IMR-90 (cell line): ENCODE results near the gene KRTAP10-11. TPM values are rescaled to one million over a fixed set of nuclear protein-coding genes. Genes with fewer than 3 reads are reported as not detected.

Source experiments
- ATAC-seq: fragments of 200-7000 bp; cut with Tn5 transposase; 2 replicates; pipeline ENCODE4 v1.9.1; 2020; ENCODE audit warnings: low read depth, mild to moderate bottlenecking, moderate library complexity
- BruUV-seq: library from RNA; stranded (reverse); fragments of 400-500 nt; replicated peaks from 2 replicates; lab custom pipeline; 2021; lab: Mats Ljungman, UMichigan
- CTCF ChIA-PET: fragments of 300-600 bp; formaldehyde crosslinking; extraction: SDS; loops from one replicate; lab custom pipeline; 2021; ENCODE audit warnings: antibody characterized with exemption; lab: Yijun Ruan, JAX
- POLR2A ChIA-PET: fragments of 300-600 bp; sonication (Branson Sonifier 250); formaldehyde crosslinking; loops from one replicate; lab custom pipeline; 2022; ENCODE audit warnings: antibody characterized with exemption; ENCODE audit not compliant: unreplicated experiment; lab: Charles Lee
- DNase-seq: peaks from one replicate; pipeline ENCODE4 v3.0.0; 2013
- H2AFZ ChIP-seq: replicated peaks from 2 replicates; pipeline ENCODE3; 2013; ENCODE audit warnings: low read length, mild to moderate bottlenecking; ENCODE audit not compliant: poor library complexity
- H2AK5ac ChIP-seq: 2 replicates; pipeline ENCODE4 v1.6.1; 2013; ENCODE audit warnings: low read depth, low read length, inconsistent platforms
- H2AK9ac ChIP-seq: replicated peaks from 2 replicates; pipeline ENCODE3; 2013; ENCODE audit warnings: mild to moderate bottlenecking, low read depth, low read length, moderate library complexity; ENCODE audit not compliant: poor library complexity
- H2BK120ac ChIP-seq: 2 replicates; pipeline ENCODE4 v1.6.1; 2013; ENCODE audit warnings: low read depth, low read length, inconsistent platforms
- H2BK15ac ChIP-seq: 3 replicates; pipeline ENCODE4 v1.6.1; 2013; ENCODE audit warnings: low read depth, low read length, inconsistent platforms
- H2BK20ac ChIP-seq: 2 replicates; pipeline ENCODE4 v1.6.1; 2013; ENCODE audit warnings: low read depth, mild to moderate bottlenecking, inconsistent platforms, low read length, moderate library complexity
- H2BK5ac ChIP-seq: 2 replicates; pipeline ENCODE4 v1.6.1; 2013; ENCODE audit warnings: mild to moderate bottlenecking, low read depth, low read length, inconsistent platforms; ENCODE audit not compliant: poor library complexity, severe bottlenecking
- H3K14ac ChIP-seq: replicated peaks from 2 replicates; pipeline ENCODE4 v1.6.1; 2013; ENCODE audit warnings: low read depth, low read length, inconsistent platforms
- H3K18ac ChIP-seq: 2 replicates; pipeline ENCODE4 v1.6.1; 2013; ENCODE audit warnings: low read depth, low read length, control low read depth
- H3K23ac ChIP-seq: 2 replicates; pipeline ENCODE4 v1.6.1; 2013; ENCODE audit warnings: low read depth, low read length, inconsistent platforms
- H3K27ac ChIP-seq: 2 replicates; pipeline ENCODE4 v1.5.1; 2013; ENCODE audit warnings: mild to moderate bottlenecking, control low read depth, low read length; ENCODE audit not compliant: insufficient read depth
- H3K27me3 ChIP-seq: 2 replicates; pipeline ENCODE4 v1.6.1; 2013; ENCODE audit warnings: low read length; ENCODE audit not compliant: control insufficient read depth, insufficient read depth
- H3K36me3 ChIP-seq: 2 replicates; pipeline ENCODE4 v1.6.1; 2013; ENCODE audit warnings: low read length, mixed read lengths; ENCODE audit not compliant: control insufficient read depth, insufficient read depth
- H3K4ac ChIP-seq: 2 replicates; pipeline ENCODE4 v1.6.1; 2013; ENCODE audit warnings: low read depth, low read length, inconsistent platforms
- H3K4me1 ChIP-seq: 2 replicates; pipeline ENCODE4 v1.6.1; 2013; ENCODE audit warnings: low read length, mixed read lengths; ENCODE audit not compliant: control insufficient read depth, insufficient read depth
- H3K4me2 ChIP-seq: 2 replicates; pipeline ENCODE4 v1.6.1; 2013; ENCODE audit warnings: low read depth, mild to moderate bottlenecking, control low read depth, low read length, moderate library complexity
- H3K4me3 ChIP-seq: 2 replicates; pipeline ENCODE4 v1.5.1; 2013; ENCODE audit warnings: low read depth, mild to moderate bottlenecking, control low read depth, low read length, moderate library complexity; ENCODE audit not compliant: insufficient read depth
- H3K56ac ChIP-seq: 2 replicates; pipeline ENCODE4 v1.6.1; 2013; ENCODE audit warnings: low read length, inconsistent platforms; ENCODE audit not compliant: insufficient read depth; ENCODE audit errors: extremely low read depth
- H3K79me1 ChIP-seq, 2 experiments: 2 replicates each; pipeline ENCODE4 v1.6.1; 2013; ENCODE audit warnings: low read length in 2 of 2, inconsistent platforms in 1 of 2, low read depth in 1 of 2
- H3K9ac ChIP-seq: 2 replicates; pipeline ENCODE4 v1.6.1; 2013; ENCODE audit warnings: low read depth, low read length, control low read depth
- H3K9me1 ChIP-seq: 2 replicates; pipeline ENCODE4 v1.6.1; 2013; ENCODE audit warnings: low read length, inconsistent platforms; ENCODE audit not compliant: insufficient read depth
- H3K9me3 ChIP-seq: 2 replicates; pipeline ENCODE4 v1.6.1; 2013; ENCODE audit warnings: low read length; ENCODE audit not compliant: control insufficient read depth, insufficient read depth
- H4K20me1 ChIP-seq: 2 replicates; pipeline ENCODE4 v1.6.1; 2013; ENCODE audit warnings: low read length, inconsistent platforms; ENCODE audit not compliant: insufficient read depth
- H4K5ac ChIP-seq: 2 replicates; pipeline ENCODE4 v1.6.1; 2013; ENCODE audit warnings: mild to moderate bottlenecking, low read depth, low read length, control low read depth
- H4K8ac ChIP-seq, 2 experiments: 2 replicates each; pipeline ENCODE4 v1.6.1; 2013; ENCODE audit warnings: low read depth in 2 of 2, low read length in 2 of 2, control low read depth in 1 of 2, inconsistent platforms in 1 of 2
- H4K91ac ChIP-seq: 2 replicates; pipeline ENCODE4 v1.6.1; 2013; ENCODE audit warnings: low read depth, low read length, inconsistent platforms; ENCODE audit not compliant: insufficient read depth
- BHLHE40 ChIP-seq: fragments of 150-350 bp; IDR thresholded peaks from 2 replicates; pipeline ENCODE4 v1.6.1; 2016; ENCODE audit warnings: mild to moderate bottlenecking, low read depth, low read length
- CEBPB ChIP-seq: IDR thresholded peaks from 2 replicates; pipeline ENCODE4 v1.6.1; 2012; ENCODE audit warnings: low read depth, low read length, improper control_type of control experiment
- CHD1 ChIP-seq: IDR thresholded peaks from 2 replicates; pipeline ENCODE4 v1.6.1; 2012; ENCODE audit warnings: low read depth, low read length, improper control_type of control experiment
- CTCF ChIP-seq: conservative IDR thresholded peaks from 2 replicates; pipeline ENCODE4 v1.5.1; 2012; ENCODE audit warnings: mild to moderate bottlenecking, low read depth, low read length, improper control_type of control experiment
- ELK1 ChIP-seq: fragments of 150-350 bp; IDR thresholded peaks from 2 replicates; pipeline ENCODE4 v1.6.1; 2016; ENCODE audit warnings: low read depth, mild to moderate bottlenecking, low read length, moderate library complexity, borderline replicate concordance
- FOS ChIP-seq: fragments of 150-350 bp; IDR thresholded peaks from 2 replicates; pipeline ENCODE4 v1.6.1; 2016; ENCODE audit warnings: low read depth, low read length
- MAFK ChIP-seq: IDR thresholded peaks from 2 replicates; pipeline ENCODE4 v1.6.1; 2012; ENCODE audit warnings: low read depth, low read length, improper control_type of control experiment
- MAZ ChIP-seq: IDR thresholded peaks from 2 replicates; pipeline ENCODE4 v1.6.1; 2012; ENCODE audit warnings: low read depth, mild to moderate bottlenecking, low read length, improper control_type of control experiment, moderate library complexity, borderline replicate concordance
- MXI1 ChIP-seq: IDR thresholded peaks from 2 replicates; pipeline ENCODE4 v1.6.1; 2012; ENCODE audit warnings: low read depth, mild to moderate bottlenecking, low read length, moderate library complexity, borderline replicate concordance
- NFE2L2 ChIP-seq: fragments of 150-350 bp; IDR thresholded peaks from 2 replicates; pipeline ENCODE4 v1.6.1; 2016; ENCODE audit warnings: low read depth, mild to moderate bottlenecking, low read length
- POLR2A ChIP-seq: IDR thresholded peaks from 2 replicates; pipeline ENCODE4 v1.6.1; 2012; ENCODE audit warnings: mild to moderate bottlenecking, low read depth, low read length
- RAD21 ChIP-seq: IDR thresholded peaks from 2 replicates; pipeline ENCODE4 v1.6.1; 2012; ENCODE audit warnings: low read length, improper control_type of control experiment
- RCOR1 ChIP-seq: IDR thresholded peaks from 2 replicates; pipeline ENCODE4 v1.6.1; 2012; ENCODE audit warnings: mild to moderate bottlenecking, low read length, improper control_type of control experiment; ENCODE audit not compliant: insufficient replicate concordance
- SMC3 ChIP-seq: fragments of 150-350 bp; IDR thresholded peaks from 2 replicates; pipeline ENCODE4 v1.6.1; 2016; ENCODE audit warnings: low read depth, mild to moderate bottlenecking, antibody characterized with exemption, low read length, moderate library complexity
- WGBS, 2 experiments: methylation state at CpG; one replicate each; pipeline versions ENCODE4 v1.1.5 to v1.1.7; 2013; ENCODE audit warnings: missing lambda C conversion rate in 2 of 2; ENCODE audit not compliant: insufficient read length in 1 of 2; ENCODE audit errors: extremely low coverage in 2 of 2; 5-methylcytosine and 5-hydroxymethylcytosine counted together
- dilution Hi-C: fragments of 300-500 bp; cut with HindIII; formaldehyde crosslinking; loops from one replicate; pipeline ENCODE4 v1.14.3; 2018; ENCODE audit warnings: low sequenced_read_pairs; ENCODE audit not compliant: unreplicated experiment
- in situ Hi-C: fragments of 300-500 bp; cut with MboI; formaldehyde crosslinking; loops from 3 replicates; pipeline ENCODE4 v1.14.3; 2019; ENCODE audit warnings: low sequenced_read_pairs, inconsistent platforms, mixed read lengths
- intact Hi-C: fragments of 100-400 bp; cut with micrococcal nuclease; formaldehyde crosslinking; loops from 2 replicates; pipeline ENCODE4 v1.10.0; 2022
- polyA plus RNA-seq, 3 experiments: library from polyadenylated mRNA; depleted of rRNA; stranded (reverse); fragments of >200 nt; gene quantifications; 2 replicates each; pipeline ENCODE4 v1.2.3, GENCODE V29; 2012; ENCODE audit warnings: low replicate concordance in 1 of 3
- total RNA-seq: library from RNA; depleted of rRNA; stranded (reverse); fragments of >200 nt; gene quantifications from 2 replicates; pipeline ENCODE4 v1.2.3, GENCODE V29; 2012
- TF ChIP-seq, protein P1 (sequence below): fragments of 150-350 bp; IDR thresholded peaks from 2 replicates; pipeline ENCODE4 v1.6.1; 2017; ENCODE audit warnings: mild to moderate bottlenecking, antibody characterized with exemption, low read length, low read depth

KRTAP10-11 gene
- total and polyA plus RNA-seq, 2 of the 4 experiments (the other 2 are of a cell fraction), result not detected

DNA sequence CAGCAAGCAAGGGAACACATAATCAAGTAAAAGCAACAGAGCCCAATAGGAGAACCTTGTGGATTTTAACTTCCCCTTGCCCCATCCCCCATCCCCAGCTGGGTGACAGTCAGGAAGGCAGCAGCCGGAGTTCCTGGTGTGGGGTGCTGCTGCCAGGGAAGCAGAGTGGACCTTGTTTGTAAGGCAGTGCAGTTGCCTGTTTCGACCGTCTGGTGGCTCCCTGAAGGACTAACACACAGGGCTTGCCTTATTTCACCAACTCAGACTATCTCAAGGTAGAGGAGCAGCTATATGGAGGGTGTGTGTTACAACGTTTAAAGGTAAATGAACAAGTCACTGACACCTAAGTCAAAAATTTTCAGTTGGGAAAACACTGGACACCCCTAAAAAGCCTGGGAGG is 27.7 kb upstream of the KRTAP10-11 start:
- no peak overlapping the region for H2AFZ ChIP-seq
- H4K91ac ChIP-seq, result no peak overlapping the region
- no peak overlapping the region for H2BK15ac ChIP-seq
- no peak overlapping the region for H4K5ac ChIP-seq
- H2AK5ac ChIP-seq, result no peak overlapping the region
- H3K9me3 ChIP-seq, result peaks cover 3% of the 10 kb centered on the region; the same call in 1 of the 2 replicates
- no peak overlapping the region for H3K9ac ChIP-seq
- H4K8ac ChIP-seq, result no peak overlapping the region
- H3K4me2 ChIP-seq, result no peak overlapping the region
- H3K56ac ChIP-seq, result no peak overlapping the region
- H2BK20ac ChIP-seq, result no peak overlapping the region
- intact Hi-C loops (loop anchor here (1.0 kb wide), 1 partner anchor 175 kb away; no protein-coding TSS in a partner anchor), dilution Hi-C loops (no loop called here), in situ Hi-C loops (no loop called here)
- H3K27ac ChIP-seq, result no peak overlapping the region
- H2BK120ac ChIP-seq, result no peak overlapping the region
- DNase-seq (peak; percentile 14), ATAC-seq (peak; percentile 72)
- H3K9me1 ChIP-seq, result no peaks in the 10 kb centered on the region
- H3K4me3 ChIP-seq, result no peak overlapping the region
- BruUV-seq, result no TSS peak
- ChIA-PET CTCF (interaction anchor here (0.7 kb wide), 1 partner anchor 53 kb away, joined by 3 read pairs; no protein-coding TSS in a partner anchor), POLR2A (no interaction called here)
- H3K27me3 ChIP-seq, result peaks cover 3% of the 10 kb centered on the region; the same call in 1 of the 2 replicates
- H3K79me1 ChIP-seq, result no peaks in the 10 kb centered on the region
- no peak overlapping the region for H3K18ac ChIP-seq
- H3K4ac ChIP-seq, result no peak overlapping the region
- H2AK9ac ChIP-seq, result no peak overlapping the region
- H2BK5ac ChIP-seq, result no peak overlapping the region
- WGBS, 2 experiments, result no CpG with 5 or more reads among the region's 4 CpGs
- no peaks in the 10 kb centered on the region for H4K20me1 ChIP-seq
- no peak overlapping the region for H3K14ac ChIP-seq
- TF ChIP-seq MXI1 (no peak), NFE2L2 (no peak), CHD1 (no peak), CEBPB (no peak), POLR2A (no peak), BHLHE40 (no peak), RCOR1 (no peak), MAFK (no peak), SMC3 (no peak), MAZ (no peak), ELK1 (no peak), CTCF (no peak), RAD21 (no peak), FOS (no peak)
- TF ChIP-seq, protein P1, sequence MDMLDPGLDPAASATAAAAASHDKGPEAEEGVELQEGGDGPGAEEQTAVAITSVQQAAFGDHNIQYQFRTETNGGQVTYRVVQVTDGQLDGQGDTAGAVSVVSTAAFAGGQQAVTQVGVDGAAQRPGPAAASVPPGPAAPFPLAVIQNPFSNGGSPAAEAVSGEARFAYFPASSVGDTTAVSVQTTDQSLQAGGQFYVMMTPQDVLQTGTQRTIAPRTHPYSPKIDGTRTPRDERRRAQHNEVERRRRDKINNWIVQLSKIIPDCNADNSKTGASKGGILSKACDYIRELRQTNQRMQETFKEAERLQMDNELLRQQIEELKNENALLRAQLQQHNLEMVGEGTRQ, result no peak
- no peak overlapping the region for H3K23ac ChIP-seq
- no peaks in the 10 kb centered on the region for H3K36me3 ChIP-seq
- no peaks in the 10 kb centered on the region for H3K4me1 ChIP-seq
